Fibroblast of lung (primary cell): ENCODE measurements around the gene CLSTN2.

Source experiments
- CTCF ChIP-seq, 2 donors: IDR thresholded peaks in 1 of 2; conservative IDR thresholded peaks in 1 of 2; 1 replicate in 1 of 2; 2 replicates in 1 of 2; pipeline ENCODE4 v1.5.1; 2011 to 2012; ENCODE audit warnings: low read length in 2 of 2, control low read depth in 1 of 2, inconsistent platforms in 1 of 2, low read depth in 1 of 2, mild to moderate bottlenecking in 1 of 2
- EZH2 ChIP-seq: IDR thresholded peaks from 2 replicates; pipeline ENCODE4 v1.5.1; 2012; ENCODE audit warnings: low read length, control low read depth, mild to moderate bottlenecking; ENCODE audit errors: missing control alignments

- TF ChIP-seq CTCF (conservative IDR thresholded peaks at IDR 0.05 in 1 of 2, IDR thresholded peaks at IDR 0.05 in 1 of 2; ENCODE audit: low read depth in 1 of 2, low read length in 2 of 2) (no peak), EZH2 (no peak)
Observed at GRCh38 chr3:140571836-140572235, 636.9 kb downstream of the CLSTN2 start.
